ENCODE results near the gene HEPACAM2. TPM values are rescaled to one million over a fixed set of nuclear protein-coding genes. Genes with fewer than 3 reads are reported as not detected.

Gene HEPACAM2
- total RNA-seq, 2 experiments from 2014 or later, result not detected

DNA sequence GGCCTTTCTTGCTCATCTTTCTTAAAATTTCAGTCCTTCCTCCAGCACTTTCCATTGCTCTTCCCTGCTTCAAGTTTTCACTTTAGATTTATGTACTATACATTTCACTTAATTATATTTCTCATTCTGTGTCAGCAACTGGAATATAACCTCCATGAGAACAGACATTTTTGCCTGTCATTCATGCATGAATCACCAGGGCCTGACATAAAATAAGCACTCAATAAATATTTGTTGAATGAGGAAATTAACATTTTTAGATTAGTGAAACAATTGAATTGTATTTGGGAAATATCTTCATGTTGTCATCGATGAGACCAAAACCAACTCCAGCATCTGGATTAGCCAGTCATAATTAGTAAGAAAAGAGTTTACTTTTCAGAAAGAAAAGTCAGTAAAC is 84.1 kb downstream of the HEPACAM2 start:
- ATAC-seq, result no peak
- Mint-ChIP-seq H3K9me3 (ENCODE audit: insufficient read depth) (no peaks in the 10 kb centered on the region), H3K4me1 (ENCODE audit: low read depth) (peaks cover 19% of the 10 kb centered on the region), H3K4me3 (no peak overlapping the region), H3K27ac (no peak overlapping the region), H3K27me3 (ENCODE audit: low read depth) (no peaks in the 10 kb centered on the region), H3K36me3 (ENCODE audit: low read depth) (peaks cover 38% of the 10 kb centered on the region)
- DNase-seq, result no peak
- CTCF ChIA-PET, result no interaction called here
- POLR2A ChIA-PET, result interaction anchor here (0.8 to 1.2 kb wide), 2 partner anchors 11 to 23 kb away, joined by 3 read pairs; no protein-coding TSS in a partner anchor

- Mint-ChIP-seq H3K4me1 (ENCODE audit: low read depth) (peaks cover 13% of the 10 kb centered on the region), H3K36me3 (ENCODE audit: low read depth) (peaks cover 39% of the 10 kb centered on the region), H3K27me3 (ENCODE audit: low read depth) (no peaks in the 10 kb centered on the region), H3K9me3 (ENCODE audit: insufficient read depth) (peaks cover under 1% of the 10 kb centered on the region), H3K4me3 (no peak overlapping the region), H3K27ac (no peak overlapping the region)
- no peak for DNase-seq
- ChIA-PET CTCF (no interaction called here), POLR2A (no interaction called here)
- no peak for ATAC-seq
Measured at GRCh38 chr7:93140582-93141191, 85.6 kb downstream of the HEPACAM2 start.

- H3K4me1 Mint-ChIP-seq (ENCODE audit: low read depth), result peaks cover 3% of the 10 kb centered on the region
- H3K9me3 Mint-ChIP-seq (ENCODE audit: insufficient read depth), result peaks cover 21% of the 10 kb centered on the region
- ChIA-PET CTCF (no interaction called here), POLR2A (no interaction called here)
- H3K4me3 Mint-ChIP-seq, result no peak overlapping the region
- peaks cover 47% of the 10 kb centered on the region for H3K36me3 Mint-ChIP-seq (ENCODE audit: low read depth)
- no peaks in the 10 kb centered on the region for H3K27me3 Mint-ChIP-seq (ENCODE audit: low read depth)
- ATAC-seq (no peak), DNase-seq (no peak)
- H3K27ac Mint-ChIP-seq, result no peak overlapping the region
Measured at GRCh38 chr7:93138576-93138975, 87.7 kb downstream of the HEPACAM2 start.

Other genes starting within 250 kb of the HEPACAM2 start
- gene SAMD9, start 108.5 kb downstream of the HEPACAM2 start, total RNA-seq, result 10 to 100 TPM; 49.0 to 51.0 TPM
- gene SAMD9L, start 78.1 kb downstream of the HEPACAM2 start, total RNA-seq, result 100 to 1,000 TPM; 102 to 109 TPM
- 10 to 100 TPM; 19.3 to 22.1 TPM for gene VPS50, start 5.9 kb upstream of the HEPACAM2 start, total RNA-seq